Activated T-cell treated with anti-CD3 and anti-CD28 coated beads, Interleukin-2, amount 50 U/mL, for 48 hours (primary cell): ENCODE measurements around the gene DLEU7.

Source experiments
- DNase-seq, 2 experiments: peaks; one replicate each; pipeline ENCODE4 v3.0.0-alpha.2; 2020

DLEU7 gene

DNA sequence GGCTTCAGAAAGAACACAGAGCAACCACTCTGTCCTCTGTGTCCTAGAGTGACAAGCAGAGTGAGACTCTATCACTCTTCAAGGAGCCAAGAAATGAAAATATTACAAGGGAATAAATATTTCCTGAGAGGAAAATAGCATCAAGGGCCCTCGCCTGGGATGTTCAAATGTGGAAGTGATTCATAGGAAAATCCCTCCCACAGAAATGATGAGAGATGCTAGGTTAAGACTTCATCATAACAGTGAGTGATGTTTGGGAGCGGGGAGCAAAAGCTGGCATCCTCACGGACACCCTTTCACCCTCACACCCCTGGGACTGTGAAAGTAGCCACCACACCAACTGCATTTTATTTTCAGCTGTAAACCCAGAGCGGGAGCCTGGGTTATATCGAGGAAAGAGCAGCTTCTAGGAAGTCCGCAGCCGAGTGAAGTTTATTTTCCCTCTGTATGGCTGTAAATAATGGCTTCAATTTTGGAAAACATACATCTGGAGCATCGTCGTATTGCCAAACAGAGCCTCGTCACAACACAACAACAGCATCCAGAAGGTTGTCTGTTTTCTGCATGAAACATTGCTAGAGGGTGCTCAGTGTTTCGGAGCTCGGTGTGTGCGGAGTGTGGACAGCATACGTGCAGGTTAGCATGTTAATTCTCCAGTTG is 54.8 kb downstream of the DLEU7 start:
- no peak for DNase-seq

GRCh38 chr13:50787316-50788195 is 55.9 kb downstream of the DLEU7 start:
- no peak for DNase-seq

DNA sequence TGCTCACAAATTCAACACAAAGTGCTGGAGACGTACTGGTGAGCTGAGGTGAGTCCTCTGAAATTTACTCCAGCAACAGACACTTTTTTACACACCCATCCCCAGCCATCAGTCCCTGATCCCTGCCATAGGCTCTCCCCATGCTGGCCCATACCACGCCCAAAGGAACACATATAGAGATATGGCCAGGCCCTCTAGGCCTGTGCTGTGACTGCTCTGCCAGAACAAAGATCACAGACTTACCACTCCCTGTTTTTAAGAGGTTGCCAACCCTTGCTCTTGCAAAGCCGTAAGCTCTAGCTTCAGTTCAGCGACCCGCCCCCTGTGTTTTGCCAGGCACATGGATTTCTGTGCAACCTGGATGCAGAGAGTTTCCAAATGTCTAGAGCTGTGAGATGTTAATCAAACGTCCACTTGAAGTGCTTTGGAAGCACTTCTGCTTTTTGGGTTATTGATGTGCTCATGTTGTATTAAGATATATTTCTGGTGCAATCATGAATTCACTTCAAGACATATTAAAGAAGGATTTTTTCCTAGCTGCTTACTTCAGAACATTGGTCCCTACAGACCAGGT is 59.7 kb downstream of the DLEU7 start:
- DNase-seq: no peak

DNA sequence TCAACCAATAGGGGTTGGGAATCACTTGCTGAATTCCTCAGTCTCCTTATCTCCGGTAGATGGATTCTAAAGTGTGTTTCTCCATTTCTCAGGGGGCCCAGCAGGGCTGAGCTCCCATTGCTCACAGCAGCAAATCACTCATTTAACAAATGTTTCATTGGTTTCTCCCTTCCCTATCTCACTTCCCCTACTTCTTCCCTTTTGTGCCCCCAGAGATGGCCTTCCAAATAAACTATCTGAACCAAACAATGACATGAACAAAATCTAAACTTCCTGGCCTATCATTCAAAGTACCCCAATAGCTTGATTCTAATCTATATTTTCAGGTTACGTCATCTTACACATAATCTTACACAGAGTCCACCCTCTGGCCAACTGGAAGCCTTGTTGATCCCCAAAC is 60.4 kb downstream of the DLEU7 start:
- no peak for DNase-seq

- DNase-seq: no peak
Measured at GRCh38 chr13:50780201-50781015, 63.1 kb downstream of the DLEU7 start.

GRCh38 chr13:50779443-50780200 is 63.9 kb downstream of the DLEU7 start:
- DNase-seq: no peak
